SK-N-DZ (cell line): ENCODE measurements around the gene GNB4. TPM values are rescaled to one million over a fixed set of nuclear protein-coding genes. Genes with fewer than 3 reads are reported as not detected.

Experiments
- DNase-seq: peaks from one replicate; pipeline ENCODE4 v3.0.0-alpha.2; 2015; ENCODE audit warnings: low spot score
- polyA plus RNA-seq, 2 experiments: library from polyadenylated mRNA; depleted of rRNA; stranded (reverse); fragments of >200 nt; gene quantifications; 2 replicates each; pipeline ENCODE4 v1.2.3, GENCODE V29; 2014

GNB4 gene
- 5.4 and 6.4 TPM in 2 replicates for polyA plus RNA-seq (2014; cell fraction: cytosol; rRNA removed)
- 1.1 and 1.5 TPM in 2 replicates for polyA plus RNA-seq (2014; cell fraction: nucleus; rRNA removed)

DNA sequence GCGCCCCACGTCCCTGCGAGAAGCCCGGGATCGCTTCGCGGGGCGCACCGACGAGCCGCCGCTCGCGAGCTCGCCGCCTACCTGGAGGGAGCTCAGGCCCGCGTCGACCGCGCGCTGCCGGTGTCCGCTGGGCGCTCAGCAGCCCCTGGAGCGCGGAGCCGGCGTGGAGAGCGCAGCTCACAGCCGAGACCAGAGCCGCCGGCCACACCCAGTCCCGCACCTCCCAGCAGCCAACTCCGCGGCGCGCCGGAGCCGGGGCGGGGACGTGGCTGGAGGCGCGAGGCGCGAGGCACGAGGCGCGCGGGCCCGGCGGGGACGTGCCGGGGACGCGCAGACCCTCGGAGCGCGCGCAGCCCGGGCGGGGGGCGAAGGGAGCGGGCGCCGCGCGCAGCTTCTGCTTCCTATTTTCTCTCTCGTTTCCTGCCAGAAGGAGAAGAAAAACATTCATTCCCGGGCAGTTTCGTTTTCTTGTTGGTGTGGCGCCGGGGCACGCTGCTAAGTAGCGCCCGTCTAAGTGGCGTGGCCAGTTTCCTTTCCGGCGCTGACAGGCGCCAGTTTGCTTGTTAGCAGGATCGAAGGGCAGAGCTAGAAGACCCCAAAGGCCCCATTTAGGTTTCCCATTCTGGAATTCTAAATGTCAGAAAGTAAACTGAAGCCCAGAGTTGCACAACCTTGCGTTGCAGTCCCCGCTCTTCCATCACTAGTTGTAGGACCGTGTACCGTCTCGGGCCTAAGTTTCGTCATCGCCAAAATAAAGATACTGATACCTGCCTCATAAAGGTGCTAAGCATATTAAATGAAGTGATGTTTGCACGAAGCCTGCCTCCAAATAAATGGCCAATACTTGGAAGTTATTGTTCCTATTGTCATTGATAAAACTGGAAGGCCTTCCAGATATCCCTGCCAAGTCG lies at the start of gene GNB4:
TSS of gene GNB4 (minus strand) at position 206 of the 911 bp plus-strand sequence. CDS start 25,270 bp downstream, outside the sequence.
- peak; percentile 72 for DNase-seq

- no peak for DNase-seq
Observed at GRCh38 chr3:179495483-179495882, 44.2 kb upstream of the GNB4 start.

- no peak for DNase-seq
Observed at GRCh38 chr3:179493260-179493659, 42.0 kb upstream of the GNB4 start.

DNA sequence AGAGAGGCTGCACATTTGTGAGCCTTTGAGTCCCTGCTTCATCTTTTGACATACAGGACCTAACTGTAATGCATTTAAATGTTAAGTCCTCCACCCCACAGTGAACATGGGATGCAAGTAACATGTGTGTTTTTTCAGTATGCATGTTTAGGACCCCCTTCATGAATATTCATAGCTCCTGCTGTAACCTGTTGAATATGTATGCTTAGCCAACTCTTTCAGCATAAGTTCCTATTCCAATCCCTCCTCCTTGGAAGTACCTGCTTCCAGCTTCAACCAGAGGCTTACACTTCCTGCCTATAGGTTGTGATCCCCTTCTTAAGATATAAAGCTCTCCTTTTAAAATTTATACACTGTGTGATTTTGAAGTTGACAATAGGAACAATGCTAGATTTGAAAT lies 36.9 kb upstream of the GNB4 start:
- no peak for DNase-seq

DNA sequence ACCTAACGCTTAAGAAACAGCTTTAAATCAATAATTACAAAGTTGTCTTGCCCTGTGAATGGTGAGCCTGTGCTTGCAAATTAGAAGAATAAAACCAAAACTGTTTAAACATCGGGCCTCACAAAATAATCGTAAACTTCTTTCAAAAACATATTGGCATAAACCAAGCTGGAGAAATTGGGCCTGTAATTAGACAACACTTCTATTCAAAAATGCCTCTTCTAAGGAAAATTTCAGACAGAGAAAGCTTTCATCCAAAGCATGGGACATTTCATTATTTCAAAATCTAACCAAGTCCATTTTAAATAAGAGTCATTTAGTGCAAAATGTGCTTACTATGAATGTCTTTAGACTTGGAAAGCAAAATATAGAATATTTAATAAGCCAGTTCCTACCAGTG lies 35.5 kb upstream of the GNB4 start:
- DNase-seq = no peak

- DNase-seq = no peak
Observed at GRCh38 chr3:179482857-179483256, 31.6 kb upstream of the GNB4 start.

GRCh38 chr3:179476215-179476614 lies 24.9 kb upstream of the GNB4 start:
- DNase-seq = no peak

DNA sequence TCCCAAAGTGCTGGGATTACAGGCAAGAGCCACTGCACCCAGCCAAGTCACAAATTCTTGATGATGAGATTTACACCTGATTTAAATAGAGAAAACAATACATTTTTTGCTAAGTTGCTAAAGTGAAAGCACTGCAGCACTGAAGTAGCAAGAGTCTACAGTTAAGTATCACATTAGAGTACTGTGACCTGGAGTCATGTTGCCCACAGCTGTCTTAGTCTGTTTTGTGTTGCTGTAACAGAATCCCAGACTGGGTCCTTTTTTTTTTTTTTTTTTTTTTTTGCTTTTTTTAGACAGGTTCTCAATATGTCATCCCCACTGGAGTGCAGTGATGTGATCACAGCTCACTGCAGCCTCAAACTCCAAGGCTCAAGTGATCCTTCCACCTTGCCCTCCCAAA lies 23.2 kb upstream of the GNB4 start:
- DNase-seq = no peak

GRCh38 chr3:179473565-179473964 lies 22.3 kb upstream of the GNB4 start:
- DNase-seq = no peak

- DNase-seq = no peak
Observed at GRCh38 chr3:179464323-179465092, 13.2 kb upstream of the GNB4 start.

- DNase-seq = no peak
Observed at GRCh38 chr3:179463319-179463718, 12.0 kb upstream of the GNB4 start.

GRCh38 chr3:179460260-179460659 lies 9.0 kb upstream of the GNB4 start:
- DNase-seq = no peak

- no peak for DNase-seq
Observed at GRCh38 chr3:179455954-179456353, 4.7 kb upstream of the GNB4 start.

GRCh38 chr3:179454887-179455286 lies 3.6 kb upstream of the GNB4 start:
- DNase-seq = no peak

- no peak for DNase-seq
Observed at GRCh38 chr3:179453967-179454366, 2.7 kb upstream of the GNB4 start.

DNA sequence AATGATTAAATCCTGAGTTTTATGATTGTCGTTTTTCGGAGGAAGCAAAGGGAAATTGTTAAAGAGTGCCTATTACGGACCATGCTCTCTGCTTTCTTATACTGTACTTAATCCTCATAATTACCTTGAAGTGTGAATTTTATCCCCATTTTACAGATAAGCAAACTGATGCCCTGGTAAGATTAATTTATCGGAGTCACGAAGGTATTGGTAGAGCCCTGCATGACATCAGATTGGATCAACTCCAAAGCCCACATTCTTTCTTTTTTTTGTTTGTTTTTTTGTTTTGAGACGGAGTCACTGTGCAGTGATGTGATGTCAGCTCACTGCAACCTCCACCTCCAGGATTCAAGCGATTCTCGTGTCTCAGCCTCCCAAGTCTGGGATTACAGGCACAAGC lies 1.6 kb upstream of the GNB4 start:
- DNase-seq = no peak

GRCh38 chr3:179452176-179452564 lies 900 bp upstream of the GNB4 start:
- DNase-seq = no peak

DNA sequence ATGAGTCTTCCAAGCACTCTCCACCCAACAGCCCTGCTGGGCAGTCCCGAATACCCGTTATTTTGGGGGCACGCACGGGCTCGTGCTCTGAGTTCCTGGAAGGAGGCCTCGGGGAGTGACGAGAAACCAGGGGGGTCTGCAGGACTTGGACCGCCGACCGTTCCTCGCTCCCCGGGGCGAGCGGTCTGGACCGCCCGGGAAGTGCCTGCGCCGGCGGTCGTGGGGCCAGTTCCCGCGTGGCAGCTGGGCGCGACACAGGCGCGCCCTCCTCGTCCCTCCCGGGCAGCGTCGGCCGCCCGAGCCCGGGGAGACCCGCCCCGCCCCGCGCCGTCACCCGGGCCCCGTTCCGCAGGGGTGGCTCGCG lies 387 bp downstream of the GNB4 start:
- DNase-seq = no peak

DNA sequence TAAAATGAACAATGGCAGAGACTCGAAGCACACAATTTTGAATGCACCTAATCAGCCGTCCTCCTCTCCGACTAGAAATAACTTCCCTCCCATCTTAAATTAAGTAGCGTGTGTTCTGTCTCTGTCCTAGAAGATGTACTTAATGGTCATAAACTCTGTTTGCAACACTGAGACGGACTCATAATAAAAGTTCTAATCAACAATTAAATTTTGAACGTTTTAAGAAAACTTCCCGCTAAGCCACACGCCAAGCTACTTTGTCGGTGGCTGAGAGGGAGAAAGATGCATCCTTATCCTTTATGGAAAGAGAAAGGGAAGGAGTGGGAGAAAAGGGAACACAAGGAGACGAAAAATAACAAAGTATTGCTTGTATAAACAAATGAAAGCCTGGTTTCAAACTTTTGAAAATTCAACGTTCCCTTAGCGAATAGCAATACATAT lies 989 bp downstream of the GNB4 start:
- no peak for DNase-seq

GRCh38 chr3:179449636-179450035 lies 1.6 kb downstream of the GNB4 start:
- no peak for DNase-seq

DNA sequence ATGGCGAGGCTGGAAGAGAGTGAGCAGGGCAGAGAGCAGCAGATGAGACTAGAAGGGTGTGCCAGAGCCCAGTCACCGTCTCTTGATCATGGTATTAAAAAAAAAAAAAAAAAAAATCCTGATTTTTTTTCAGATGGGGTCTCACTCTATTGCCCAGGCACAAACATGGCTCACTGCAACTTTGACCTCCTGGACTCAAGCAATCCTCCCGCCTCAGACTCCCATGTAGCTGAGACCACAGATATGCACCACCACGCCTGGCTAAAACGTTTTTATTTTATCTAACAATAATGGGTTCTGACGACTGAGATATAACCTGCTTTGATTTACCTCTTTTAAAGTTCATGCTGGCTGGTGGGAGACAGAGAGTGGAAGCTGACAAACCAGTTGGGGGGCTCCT lies 4.0 kb downstream of the GNB4 start:
- DNase-seq = no peak

GRCh38 chr3:179446501-179446900 lies 4.8 kb downstream of the GNB4 start:
- DNase-seq = no peak

DNA sequence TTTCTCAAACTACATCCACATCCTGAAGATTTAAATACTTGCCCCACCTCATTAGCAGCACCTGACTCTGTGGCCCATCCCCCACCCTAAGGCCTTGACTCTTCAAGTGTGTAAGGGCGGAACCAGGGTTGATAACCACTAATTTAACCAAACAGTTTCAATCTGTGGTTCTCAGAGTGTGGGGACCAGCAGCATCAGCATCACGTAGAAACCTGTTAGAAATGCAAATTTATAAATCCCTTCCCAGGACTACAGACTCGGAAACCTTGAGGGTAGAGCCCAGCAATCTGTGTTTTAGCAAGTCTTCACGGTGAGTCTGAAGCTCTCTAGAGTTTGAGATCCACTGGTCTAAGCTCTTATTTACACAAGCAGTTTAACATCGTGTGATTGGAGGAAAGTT lies 12.4 kb downstream of the GNB4 start:
- DNase-seq = no peak
